HCT116 (cell line): Measurements from ENCODE around the gene APOBEC3A. TPM values are rescaled to one million over a fixed set of nuclear protein-coding genes. Genes with fewer than 3 reads are reported as not detected.

ENCODE experiments used
- ATAC-seq: fragments of 200-7000 bp; cut with Tn5 transposase; 2 replicates; pipeline ENCODE4 v1.9.1; 2020; ENCODE audit warnings: mild to moderate bottlenecking, moderate library complexity
- BruUV-seq: library from RNA; stranded (reverse); fragments of 400-500 nt; replicated peaks from 2 replicates; lab custom pipeline; 2021; lab: Mats Ljungman, UMichigan
- CTCF ChIA-PET: fragments of 300-600 bp; sonication (Branson Sonifier 250); formaldehyde crosslinking; loops from one replicate; lab custom pipeline; 2021; ENCODE audit warnings: antibody characterized with exemption; lab: Charles Lee
- POLR2A ChIA-PET: fragments of 300-600, 350-600 bp; sonication (Branson Sonifier 250); formaldehyde crosslinking; loops from one replicate; lab custom pipeline; 2021; ENCODE audit warnings: antibody characterized with exemption; lab: Charles Lee
- RAD21 ChIA-PET, 2 experiments: fragments of 300-600 bp; sonication (Branson Sonifier 250); formaldehyde crosslinking; loops; one replicate each; lab custom pipeline; 2023; ENCODE audit warnings: low total read pairs in 2 of 2; ENCODE audit not compliant: uncharacterized antibody in 2 of 2, unreplicated experiment in 2 of 2, low non-redundant PET in 1 of 2; lab: Charles Lee
- DNase-seq: peaks from one replicate; pipeline ENCODE4 v3.0.0-alpha.2; 2010; ENCODE audit warnings: low read depth, low spot score
- H2AFZ ChIP-seq: fragments of 200-600 bp; shearing (Covaris generic), sonication (generic); 2 replicates; pipeline ENCODE4 v1.6.1; 2017; ENCODE audit warnings: low read depth, mixed run types, mixed read lengths, antibody characterized with exemption, low read length; ENCODE audit not compliant: poor library complexity, severe bottlenecking
- H3K27ac ChIP-seq: 2 replicates; pipeline ENCODE4 v1.5.1; 2012; ENCODE audit warnings: low read depth, low read length
- H3K27me3 ChIP-seq: fragments of 200-600 bp; sonication (generic); 2 replicates; pipeline ENCODE4 v1.6.1; 2016; ENCODE audit warnings: mixed run types, low read length, mixed read lengths; ENCODE audit not compliant: insufficient read depth
- H3K36me3 ChIP-seq, 2 experiments: fragments of 200-500 bp in 1 of 2; fragments of 200-600 bp in 1 of 2; sonication (Bioruptor generic) in 1 of 2; sonication (generic) in 1 of 2; 2 replicates each; pipeline versions ENCODE4 v1.5.1 to v1.6.1; 2014 to 2016; ENCODE audit warnings: low read length in 2 of 2, inconsistent platforms in 1 of 2, mixed read lengths in 1 of 2, mixed run types in 1 of 2; ENCODE audit not compliant: insufficient read depth in 2 of 2, control insufficient read depth in 1 of 2
- H3K4me1 ChIP-seq, 2 experiments: fragments of 200-600 bp in 1 of 2; sonication (generic) in 1 of 2; 2 replicates each; pipeline versions ENCODE4 v1.5.1 to v1.6.1; 2012 to 2017; ENCODE audit warnings: low read length in 2 of 2, inconsistent platforms in 1 of 2, mild to moderate bottlenecking in 1 of 2, mixed read lengths in 1 of 2, mixed run types in 1 of 2, moderate library complexity in 1 of 2; ENCODE audit not compliant: insufficient read depth in 2 of 2, control insufficient read depth in 1 of 2
- H3K4me2 ChIP-seq: fragments of 200-600 bp; sonication (generic); 2 replicates; pipeline ENCODE4 v1.6.1; 2017; ENCODE audit warnings: mixed run types, low read length, mixed read lengths
- H3K4me3 ChIP-seq, 2 experiments: fragments of 200-600 bp in 1 of 2; sonication (generic) in 1 of 2; replicated peaks in 1 of 2; 2 replicates each; pipeline ENCODE4 v1.5.1; 2011 to 2016; ENCODE audit warnings: low read length in 2 of 2, control low read depth in 1 of 2, low read depth in 1 of 2, mild to moderate bottlenecking in 1 of 2, mixed read lengths in 1 of 2, mixed run types in 1 of 2
- H3K79me2 ChIP-seq: fragments of 200-600 bp; sonication (generic); 2 replicates; pipeline ENCODE4 v1.6.1; 2017; ENCODE audit warnings: mild to moderate bottlenecking, mixed run types, low read length, moderate library complexity, mixed read lengths; ENCODE audit not compliant: insufficient read depth
- H3K9ac ChIP-seq: fragments of 200-600 bp; sonication (generic); 2 replicates; pipeline ENCODE4 v1.6.1; 2016; ENCODE audit warnings: low read length, mixed read lengths
- H3K9me2 ChIP-seq: fragments of 200-600 bp; sonication (generic), shearing (Covaris generic); 2 replicates; pipeline ENCODE4 v1.6.1; 2017; ENCODE audit warnings: mixed run types, mild to moderate bottlenecking, moderate library complexity; ENCODE audit not compliant: insufficient read depth
- H3K9me3 ChIP-seq, 2 experiments: fragments of 200-500 bp in 1 of 2; fragments of 200-600 bp in 1 of 2; sonication (Bioruptor generic) in 1 of 2; sonication (generic) in 1 of 2; 2 replicates each; pipeline ENCODE4 v1.6.1; 2014 to 2017; ENCODE audit warnings: low read length in 2 of 2, mixed read lengths in 2 of 2, inconsistent platforms in 1 of 2, low read depth in 1 of 2, mild to moderate bottlenecking in 1 of 2, mixed run types in 1 of 2, moderate library complexity in 1 of 2; ENCODE audit not compliant: control insufficient read depth in 1 of 2, insufficient read depth in 1 of 2
- H4K20me1 ChIP-seq: fragments of 200-600 bp; sonication (generic), shearing (Covaris generic); 2 replicates; pipeline ENCODE4 v1.6.1; 2017; ENCODE audit warnings: mixed run types, mild to moderate bottlenecking, moderate library complexity; ENCODE audit not compliant: insufficient read depth
- CBX3 ChIP-seq: IDR thresholded peaks from 2 replicates; pipeline ENCODE4 v1.6.1; 2012; ENCODE audit warnings: low read depth
- CEBPB ChIP-seq: IDR thresholded peaks from 2 replicates; pipeline ENCODE4 v1.6.1; 2012; ENCODE audit warnings: low read depth
- CTCF ChIP-seq, 3 experiments: fragments of 200-600 bp in 1 of 3; sonication (generic) in 1 of 3; IDR thresholded peaks in 2 of 3; conservative IDR thresholded peaks in 1 of 3; 2 replicates each; pipeline ENCODE4 v1.5.1; 2012 to 2017; ENCODE audit warnings: low read depth in 2 of 3, low read length in 2 of 3, antibody characterized with exemption in 1 of 3, borderline replicate concordance in 1 of 3, control low read depth in 1 of 3, mild to moderate bottlenecking in 1 of 3, mixed read lengths in 1 of 3, mixed run types in 1 of 3, moderate library complexity in 1 of 3; ENCODE audit not compliant: insufficient read depth in 1 of 3
- EGR1 ChIP-seq: IDR thresholded peaks from 2 replicates; pipeline ENCODE4 v1.6.1; 2012; ENCODE audit warnings: low read depth
- ELF1 ChIP-seq: IDR thresholded peaks from 2 replicates; pipeline ENCODE4 v1.6.1; 2012; ENCODE audit warnings: low read depth, borderline replicate concordance
- EZH2phosphoT487 ChIP-seq: fragments of 200-600 bp; IDR thresholded peaks from 2 replicates; pipeline ENCODE4 v1.6.1; 2018; ENCODE audit warnings: antibody characterized with exemption, borderline replicate concordance
- JUND ChIP-seq: IDR thresholded peaks from 2 replicates; pipeline ENCODE4 v1.6.1; 2012
- MAX ChIP-seq: IDR thresholded peaks from 2 replicates; pipeline ENCODE4 v1.6.1; 2012
- POLR2A ChIP-seq: IDR thresholded peaks from 2 replicates; pipeline ENCODE4 v1.7.0; 2011; ENCODE audit warnings: borderline replicate concordance; ENCODE audit not compliant: insufficient read depth, insufficient read length; ENCODE audit errors: extremely low read depth
- POLR2AphosphoS5 ChIP-seq: IDR thresholded peaks from 2 replicates; pipeline ENCODE4 v1.6.1; 2011; ENCODE audit warnings: mild to moderate bottlenecking, low read depth, low read length, moderate library complexity
- REST ChIP-seq: IDR thresholded peaks from 2 replicates; pipeline ENCODE4 v1.6.1; 2012; ENCODE audit warnings: low read depth
- SIN3A ChIP-seq: IDR thresholded peaks from 2 replicates; pipeline ENCODE4 v1.6.1; 2012; ENCODE audit warnings: low read depth
- SRF ChIP-seq: IDR thresholded peaks from 2 replicates; pipeline ENCODE4 v1.6.1; 2012; ENCODE audit warnings: low read depth
- TCF7L2 ChIP-seq: IDR thresholded peaks from 2 replicates; pipeline ENCODE4 v1.7.0; 2011; ENCODE audit warnings: borderline replicate concordance, inconsistent platforms; ENCODE audit not compliant: insufficient read depth, insufficient read length; ENCODE audit errors: extremely low read depth
- YY1 ChIP-seq: IDR thresholded peaks from 2 replicates; pipeline ENCODE4 v1.6.1; 2011; ENCODE audit warnings: low read length, low read depth, moderate library complexity, mild to moderate bottlenecking; ENCODE audit not compliant: insufficient replicate concordance; ENCODE audit errors: extremely low read depth
- ZBTB33 ChIP-seq: IDR thresholded peaks from 2 replicates; pipeline ENCODE4 v1.6.1; 2011; ENCODE audit warnings: mild to moderate bottlenecking, low read length, moderate library complexity; ENCODE audit not compliant: insufficient replicate concordance; ENCODE audit errors: extremely low read depth
- ZFX ChIP-seq: fragments of 450-650 bp; IDR thresholded peaks from 2 replicates; pipeline ENCODE4 v1.6.1; 2017
- ZNF274 ChIP-seq: fragments of 200-500 bp; sonication (Bioruptor generic); IDR thresholded peaks from 2 replicates; pipeline ENCODE4 v1.6.1; 2014; ENCODE audit warnings: mild to moderate bottlenecking, low read depth, low read length, inconsistent platforms
- intact Hi-C: fragments of 100-400 bp; cut with micrococcal nuclease; formaldehyde crosslinking; loops from 2 replicates; pipeline ENCODE4 v1.10.0; 2022
- total RNA-seq: library from RNA; stranded (reverse); gene quantifications from one replicate; pipeline ENCODE4 v1.2.1, GENCODE V29; 2021; ENCODE audit not compliant: unreplicated experiment

APOBEC3A gene
- total RNA-seq, 1 experiment from 2014 or later: not detected

- no peak overlapping the region for H2AFZ ChIP-seq
- RAD21 ChIA-PET: no interaction called here
- POLR2A ChIA-PET: no interaction called here
These were observed 16.5 kb upstream of the APOBEC3A start for GRCh38 chr22:38940811-38941384.

More at GRCh38 chr22:38940811-38941384, 16.5 kb upstream of the APOBEC3A start:
- no peaks in the 10 kb centered on the region for H3K9me3 ChIP-seq
- ATAC-seq (no peak), DNase-seq (no peak)
- H3K4me1 ChIP-seq: peaks cover 6 to 8% of the 10 kb centered on the region in 2 experiments
- CTCF ChIA-PET: no interaction called here
- no peak for TF ChIP-seq SIN3A
- no peak for TF ChIP-seq POLR2AphosphoS5
- no peak for TF ChIP-seq EGR1
- no peak for TF ChIP-seq REST
- no peak for TF ChIP-seq CBX3
- no peak for TF ChIP-seq ZNF274
- TF ChIP-seq JUND: no peak
- TF ChIP-seq ZFX: no peak
- TF ChIP-seq CTCF (IDR thresholded peaks at IDR 0.05 in 2 of 3, conservative IDR thresholded peaks at IDR 0.05 in 1 of 3; ENCODE audit: borderline replicate concordance in 1 of 3, insufficient read depth in 1 of 3, low read depth in 2 of 3, low read length in 2 of 3): no peak
- no peak for TF ChIP-seq POLR2A
- no peak for TF ChIP-seq ELF1
- TF ChIP-seq MAX: no peak
- no peak for TF ChIP-seq YY1
- TF ChIP-seq CEBPB: no peak
- TF ChIP-seq EZH2phosphoT487: no peak
- TF ChIP-seq SRF: no peak
- TF ChIP-seq ZBTB33: no peak
- no peak for TF ChIP-seq TCF7L2
- no peaks in the 10 kb centered on the region for H4K20me1 ChIP-seq
- intact Hi-C loops: no loop called here
- H3K27me3 ChIP-seq: no peaks in the 10 kb centered on the region; the same call in 1 of the 2 replicates
- H3K79me2 ChIP-seq: no peaks in the 10 kb centered on the region
- no peaks in the 10 kb centered on the region for H3K36me3 ChIP-seq
- no TSS peak for BruUV-seq
- no peak overlapping the region for H3K27ac ChIP-seq
- no peak overlapping the region for H3K4me3 ChIP-seq
- H3K9me2 ChIP-seq: no peaks in the 10 kb centered on the region
- no peak overlapping the region for H3K4me2 ChIP-seq
- no peak overlapping the region for H3K9ac ChIP-seq
